Endothelial cell (in vitro differentiated cells): ENCODE measurements around the gene FANCE. TPM values are rescaled to one million over a fixed set of nuclear protein-coding genes. Genes with fewer than 3 reads are reported as not detected.
A peak's percentile ranks its signal among the peaks of the same experiment; 100 is the strongest.

Experiments
- DNase-seq: peaks from one replicate; pipeline ENCODE4 v3.0.0; 2021; ENCODE audit warnings: low spot score
- H3K27ac Mint-ChIP-seq: one replicate; pipeline ENCODE4 v1.8.0; 2021; ENCODE audit warnings: mixed read lengths, inconsistent platforms; ENCODE audit not compliant: unreplicated experiment
- H3K27me3 Mint-ChIP-seq: one replicate; pipeline ENCODE4 v1.8.0; 2021; ENCODE audit warnings: mild to moderate bottlenecking, moderate library complexity, mixed read lengths, inconsistent platforms; ENCODE audit not compliant: unreplicated experiment
- H3K36me3 Mint-ChIP-seq: one replicate; pipeline ENCODE4 v1.8.0; 2021; ENCODE audit warnings: mild to moderate bottlenecking, low read depth, mixed read lengths, inconsistent platforms; ENCODE audit not compliant: unreplicated experiment
- H3K4me1 Mint-ChIP-seq: one replicate; pipeline ENCODE4 v1.8.0; 2021; ENCODE audit warnings: mild to moderate bottlenecking, mixed read lengths, inconsistent platforms; ENCODE audit not compliant: unreplicated experiment
- H3K4me3 Mint-ChIP-seq: one replicate; pipeline ENCODE4 v1.8.0; 2021; ENCODE audit warnings: mild to moderate bottlenecking, mixed read lengths, inconsistent platforms; ENCODE audit not compliant: unreplicated experiment
- H3K9me3 Mint-ChIP-seq: one replicate; pipeline ENCODE4 v1.8.0; 2021; ENCODE audit warnings: mixed read lengths, inconsistent platforms; ENCODE audit not compliant: unreplicated experiment
- total RNA-seq: library from RNA; stranded (reverse); fragmentation: NEBNext Ultra II Directional; extraction: Animal tissue kit (Norgen Biotek cat#: 25700); gene quantifications from one replicate; pipeline ENCODE4 v1.2.1, GENCODE V29; 2021; ENCODE audit not compliant: unreplicated experiment
- TF ChIP-seq, protein P1 (sequence below): fragments of 200-600 bp; sonication (generic); IDR thresholded peaks from one replicate; pipeline ENCODE4 v1.5.0; 2021; ENCODE audit warnings: antibody characterized with exemption; ENCODE audit not compliant: unreplicated experiment

FANCE gene
- total RNA-seq, 1 donor from 2014 or later = 21.8 TPM

DNA sequence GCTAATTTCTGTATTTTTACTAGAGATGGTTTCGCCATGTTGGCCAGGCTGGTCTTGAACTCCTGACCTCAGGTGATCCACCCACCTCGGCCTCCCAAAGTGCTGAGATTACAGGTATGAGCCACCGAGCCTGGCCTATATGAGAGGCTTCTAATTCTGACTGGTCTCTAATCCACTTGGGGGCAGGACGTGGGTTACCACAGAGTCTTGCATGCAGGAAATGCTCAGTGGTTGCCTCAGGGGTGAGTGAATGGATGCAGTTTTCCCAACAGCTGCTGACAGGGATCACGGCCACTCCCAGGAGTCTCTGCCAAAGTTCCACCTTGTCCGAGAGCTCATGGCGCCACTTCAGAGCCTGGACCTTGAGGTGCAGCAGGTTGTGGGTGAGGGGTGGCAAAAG lies 6.4 kb upstream of the FANCE start:
- TF ChIP-seq, protein P1, sequence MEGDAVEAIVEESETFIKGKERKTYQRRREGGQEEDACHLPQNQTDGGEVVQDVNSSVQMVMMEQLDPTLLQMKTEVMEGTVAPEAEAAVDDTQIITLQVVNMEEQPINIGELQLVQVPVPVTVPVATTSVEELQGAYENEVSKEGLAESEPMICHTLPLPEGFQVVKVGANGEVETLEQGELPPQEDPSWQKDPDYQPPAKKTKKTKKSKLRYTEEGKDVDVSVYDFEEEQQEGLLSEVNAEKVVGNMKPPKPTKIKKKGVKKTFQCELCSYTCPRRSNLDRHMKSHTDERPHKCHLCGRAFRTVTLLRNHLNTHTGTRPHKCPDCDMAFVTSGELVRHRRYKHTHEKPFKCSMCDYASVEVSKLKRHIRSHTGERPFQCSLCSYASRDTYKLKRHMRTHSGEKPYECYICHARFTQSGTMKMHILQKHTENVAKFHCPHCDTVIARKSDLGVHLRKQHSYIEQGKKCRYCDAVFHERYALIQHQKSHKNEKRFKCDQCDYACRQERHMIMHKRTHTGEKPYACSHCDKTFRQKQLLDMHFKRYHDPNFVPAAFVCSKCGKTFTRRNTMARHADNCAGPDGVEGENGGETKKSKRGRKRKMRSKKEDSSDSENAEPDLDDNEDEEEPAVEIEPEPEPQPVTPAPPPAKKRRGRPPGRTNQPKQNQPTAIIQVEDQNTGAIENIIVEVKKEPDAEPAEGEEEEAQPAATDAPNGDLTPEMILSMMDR = no peak
- Mint-ChIP-seq H3K4me3 (no peak overlapping the region), H3K27ac (no peak overlapping the region), H3K9me3 (no peaks in the 10 kb centered on the region), H3K4me1 (peaks cover 10% of the 10 kb centered on the region), H3K36me3 (no peaks in the 10 kb centered on the region), H3K27me3 (peaks cover 1% of the 10 kb centered on the region)
- no peak for DNase-seq

GRCh38 chr6:35448191-35448590 lies 3.9 kb upstream of the FANCE start:
- TF ChIP-seq, protein P1 = no peak

DNA sequence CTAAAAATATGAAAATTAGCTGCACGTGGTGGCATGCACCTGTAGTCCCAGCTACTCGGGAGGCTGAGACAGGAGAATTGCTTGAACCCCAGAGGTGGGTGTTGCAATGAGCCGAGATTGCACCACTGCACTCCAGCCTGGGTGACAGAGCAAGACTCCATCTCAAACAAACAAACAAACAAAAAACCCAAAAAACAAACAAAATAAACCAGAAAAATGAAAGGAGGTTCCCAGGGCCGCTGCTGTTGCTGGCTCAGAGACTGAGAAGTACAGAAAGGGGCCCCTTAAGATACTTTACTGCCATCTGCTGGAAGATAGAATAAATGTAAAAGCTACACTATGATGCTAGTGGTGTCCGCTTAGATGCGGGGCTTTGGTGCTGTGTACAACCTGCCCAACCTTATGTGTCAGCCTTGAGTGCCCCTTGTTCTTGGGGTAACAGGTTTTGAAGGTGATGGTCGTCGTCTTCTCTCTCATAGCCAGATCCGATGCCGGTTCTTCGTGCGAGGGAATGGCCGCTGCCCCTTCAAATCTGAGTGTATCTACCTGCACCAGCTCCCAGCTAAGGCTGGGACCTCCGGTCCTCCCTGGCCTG lies 2.8 kb upstream of the FANCE start:
- H3K27ac Mint-ChIP-seq = no peak overlapping the region
- H3K4me3 Mint-ChIP-seq = no peak overlapping the region
- H3K36me3 Mint-ChIP-seq = no peaks in the 10 kb centered on the region
- peaks cover 3% of the 10 kb centered on the region for H3K27me3 Mint-ChIP-seq
- TF ChIP-seq, protein P1 = peak; percentile 56
- peaks cover 22% of the 10 kb centered on the region for H3K4me1 Mint-ChIP-seq
- no peak for DNase-seq
- no peaks in the 10 kb centered on the region for H3K9me3 Mint-ChIP-seq

More at GRCh38 chr6:35448191-35448590, 3.9 kb upstream of the FANCE start:
- Mint-ChIP-seq H3K27me3 (peaks cover 3% of the 10 kb centered on the region), H3K4me1 (peaks cover 19% of the 10 kb centered on the region), H3K9me3 (no peaks in the 10 kb centered on the region), H3K36me3 (no peaks in the 10 kb centered on the region), H3K27ac (no peak overlapping the region), H3K4me3 (no peak overlapping the region)
- no peak for DNase-seq

DNA sequence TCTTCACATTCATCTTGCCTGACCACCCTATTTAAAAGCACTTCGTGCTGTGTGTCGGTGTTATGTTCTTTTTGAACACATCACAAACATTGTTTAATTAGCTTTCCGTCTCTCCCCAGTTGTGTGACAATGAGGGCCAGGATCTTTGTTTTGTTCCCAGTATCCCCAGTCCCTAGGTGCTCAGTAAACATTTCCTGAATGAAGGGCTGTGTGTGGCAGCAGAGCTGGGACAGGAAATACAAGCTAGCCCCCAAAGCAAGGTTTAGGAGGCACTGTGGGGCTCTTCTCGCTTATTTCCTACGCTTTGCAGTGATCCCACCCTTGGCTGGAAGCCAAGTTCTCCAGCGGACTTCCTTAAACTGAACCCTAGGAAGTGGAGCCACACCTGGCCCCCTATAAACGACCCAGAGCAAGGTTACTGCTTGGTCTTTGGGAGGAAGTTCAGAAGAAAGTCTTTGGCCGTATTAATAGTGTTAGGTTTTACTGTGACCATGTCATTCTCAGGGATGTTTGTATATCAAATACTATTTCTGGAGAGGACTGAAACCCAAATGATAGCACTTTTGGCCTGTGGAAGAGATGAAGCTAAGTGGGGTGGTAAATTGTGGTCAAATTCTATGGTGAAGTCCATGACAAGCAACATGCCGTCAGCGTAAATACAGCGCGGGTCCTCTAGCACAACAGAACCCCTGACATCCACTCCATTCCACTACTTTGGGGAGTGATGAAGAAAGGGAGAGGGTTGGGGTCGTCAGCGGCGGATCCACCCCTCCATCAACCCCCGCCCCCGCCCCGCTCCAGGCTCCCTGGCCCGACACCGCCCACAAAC lies 570 bp upstream of the FANCE start:
- peak overlapping the region; percentile 85 for H3K4me3 Mint-ChIP-seq
- H3K27me3 Mint-ChIP-seq = peaks cover 3% of the 10 kb centered on the region
- TF ChIP-seq, protein P1 = no peak
- peaks cover 12% of the 10 kb centered on the region for H3K36me3 Mint-ChIP-seq
- peaks cover 25% of the 10 kb centered on the region for H3K4me1 Mint-ChIP-seq
- DNase-seq = no peak
- H3K9me3 Mint-ChIP-seq = no peaks in the 10 kb centered on the region
- H3K27ac Mint-ChIP-seq = peak overlapping the region; percentile 62

DNA sequence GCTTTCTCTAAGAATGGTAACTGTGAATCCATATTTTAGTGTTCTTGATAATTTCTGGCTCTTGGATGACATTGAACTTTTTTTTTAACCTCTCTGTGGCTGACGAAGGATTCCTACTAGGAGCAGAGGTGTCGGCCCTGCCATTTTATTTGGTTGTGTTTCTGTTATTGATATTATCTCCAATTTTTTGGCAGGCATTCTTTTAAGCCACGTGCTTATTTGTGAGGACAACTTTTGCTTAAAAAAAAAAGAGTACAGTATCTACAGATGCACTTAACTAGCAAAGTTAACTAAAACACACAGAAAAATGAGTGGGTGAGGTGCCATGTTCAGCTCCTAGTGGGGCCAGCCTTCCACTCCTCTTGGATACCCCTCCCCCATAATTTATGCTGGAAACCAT lies 1.1 kb downstream of the FANCE start:
- DNase-seq = no peak
- Mint-ChIP-seq H3K27me3 (peaks cover 2% of the 10 kb centered on the region), H3K4me3 (peak overlapping the region; percentile 90), H3K9me3 (no peaks in the 10 kb centered on the region), H3K27ac (peak overlapping the region; percentile 15), H3K4me1 (peaks cover 25% of the 10 kb centered on the region), H3K36me3 (peaks cover 17% of the 10 kb centered on the region)
- TF ChIP-seq, protein P1 = no peak
